AG10803 (cell line): ENCODE results near the gene TTC31.
"Not testable (repeated sequence)": the region's sequence is repeated elsewhere in the genome, so short reads cannot be mapped to it uniquely, and the experiment has no call there.

Experiments
- DNase-seq: peaks from one replicate; pipeline ENCODE4 v3.0.0; 2010; ENCODE audit warnings: low read depth
- H3K4me3 ChIP-seq: 2 replicates; pipeline ENCODE4 v1.5.1; 2011; ENCODE audit warnings: mild to moderate bottlenecking, low read length, control low read depth
- CTCF ChIP-seq: conservative IDR thresholded peaks from 2 replicates; pipeline ENCODE4 v1.5.1; 2011; ENCODE audit warnings: mild to moderate bottlenecking, low read length, control low read depth, inconsistent platforms

The TTC31 gene

GRCh38 chr2:74458938-74459363, 23.9 kb upstream of the TTC31 start:
- no peak for DNase-seq
- H3K4me3 ChIP-seq: peak overlapping the region; percentile 96
- no peak for TF ChIP-seq CTCF

GRCh38 chr2:74459503-74460118, 23.3 kb upstream of the TTC31 start:
- DNase-seq: not testable (repeated sequence)
- H3K4me3 ChIP-seq: peak overlapping the region; percentile 96

GRCh38 chr2:74460187-74460586, 22.7 kb upstream of the TTC31 start:
- H3K4me3 ChIP-seq, DNase-seq: not testable (repeated sequence)

- DNase-seq: no peak
- no peak overlapping the region for H3K4me3 ChIP-seq
- no peak for TF ChIP-seq CTCF
Observed at GRCh38 chr2:74461187-74462053, 21.5 kb upstream of the TTC31 start.

- TF ChIP-seq CTCF: no peak
Observed at GRCh38 chr2:74462054-74462785, 20.7 kb upstream of the TTC31 start.

GRCh38 chr2:74462786-74463105, 20.1 kb upstream of the TTC31 start:
- no peak for DNase-seq
- no peak overlapping the region for H3K4me3 ChIP-seq
- TF ChIP-seq CTCF: no peak

More at GRCh38 chr2:74462054-74462785, 20.7 kb upstream of the TTC31 start:
- H3K4me3 ChIP-seq: no peak overlapping the region
- no peak for DNase-seq

- H3K4me3 ChIP-seq: peak overlapping the region; percentile 82
- TF ChIP-seq CTCF: no peak
- DNase-seq: no peak
Observed at GRCh38 chr2:74464406-74464805, 18.5 kb upstream of the TTC31 start.

- H3K4me3 ChIP-seq, DNase-seq: not testable (repeated sequence)
Observed at GRCh38 chr2:74470742-74471141, 12.1 kb upstream of the TTC31 start.
